Anterior cingulate cortex (tissue), 58 donors: ENCODE measurements around the gene URAD.

Experiments used
- DNase-seq, 58 donors: peaks; one replicate each; lab custom pipeline; 2025; lab: John Stamatoyannopoulos, UW

URAD gene

GRCh38 chr13:28001049-28001448 is 12.6 kb upstream of the URAD start:
- DNase-seq: peak in 3 of 58 donors; percentile 3 to 30 (median 7)

- DNase-seq: peak in 2 of 58 donors; percentile 19 to 30
Observed at GRCh38 chr13:28000567-28000966, 12.1 kb upstream of the URAD start.

DNA sequence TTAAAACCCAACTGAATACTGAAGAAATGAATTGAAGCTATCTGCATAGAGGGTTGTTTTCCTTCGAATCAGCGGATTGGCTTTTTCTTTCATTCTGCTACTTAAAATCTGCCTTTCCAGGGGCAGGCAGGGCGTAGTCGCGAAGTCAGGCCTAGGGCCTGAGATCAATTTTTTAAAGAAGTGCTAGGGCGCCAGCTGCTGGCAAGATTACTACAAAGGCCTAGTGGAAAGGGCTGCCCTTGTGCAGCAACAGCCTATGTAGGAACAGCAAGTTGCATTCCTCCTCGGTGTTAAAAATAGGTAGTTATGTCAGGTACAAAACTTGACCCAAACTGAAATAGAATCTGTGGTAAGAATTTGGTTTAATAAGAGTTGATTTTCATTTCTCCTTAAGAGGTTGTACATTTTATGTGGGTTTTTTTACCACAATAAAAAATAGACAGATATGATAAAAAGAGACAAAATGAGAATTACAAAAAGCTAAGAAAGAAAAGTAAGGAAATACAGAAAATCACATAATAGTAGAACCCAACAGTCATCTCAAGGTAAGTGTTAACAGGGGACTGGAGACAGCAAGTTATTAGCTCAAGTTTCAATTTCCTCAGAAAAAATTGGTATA is 9.5 kb upstream of the URAD start:
- DNase-seq: peak in 1 of 58 donors; percentile 3

DNA sequence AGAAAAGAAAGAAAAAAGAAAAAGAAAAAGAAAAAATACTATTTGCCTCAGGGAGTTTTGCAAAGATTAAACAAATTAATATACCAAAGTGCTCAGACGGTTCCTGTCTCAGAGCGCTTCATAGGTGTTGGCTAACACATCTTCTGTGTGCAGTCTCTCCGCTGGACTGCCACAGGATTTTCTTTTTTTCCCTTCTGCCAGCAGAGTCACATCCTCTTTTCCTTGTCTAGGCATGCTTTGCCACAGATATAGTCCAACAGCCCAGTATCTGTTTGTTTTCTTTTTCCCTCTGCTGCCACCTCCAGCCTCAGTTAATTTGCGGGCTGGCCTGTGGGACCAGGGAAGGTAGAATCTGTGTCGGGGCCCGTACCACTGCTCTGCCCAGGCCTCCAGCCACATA is 3.4 kb upstream of the URAD start:
- DNase-seq: no peak

- no peak for DNase-seq
Observed at GRCh38 chr13:27985600-27985999, 2.9 kb downstream of the URAD start.

GRCh38 chr13:27982361-27982760 is 6.1 kb downstream of the URAD start:
- no peak for DNase-seq

GRCh38 chr13:27981006-27981708 is 7.3 kb downstream of the URAD start:
- no peak for DNase-seq

- DNase-seq: no peak
Observed at GRCh38 chr13:27980280-27980998, 8.1 kb downstream of the URAD start.

- no peak for DNase-seq
Observed at GRCh38 chr13:27979765-27980279, 8.7 kb downstream of the URAD start.

GRCh38 chr13:27979001-27979643 is 9.4 kb downstream of the URAD start:
- no peak for DNase-seq

DNA sequence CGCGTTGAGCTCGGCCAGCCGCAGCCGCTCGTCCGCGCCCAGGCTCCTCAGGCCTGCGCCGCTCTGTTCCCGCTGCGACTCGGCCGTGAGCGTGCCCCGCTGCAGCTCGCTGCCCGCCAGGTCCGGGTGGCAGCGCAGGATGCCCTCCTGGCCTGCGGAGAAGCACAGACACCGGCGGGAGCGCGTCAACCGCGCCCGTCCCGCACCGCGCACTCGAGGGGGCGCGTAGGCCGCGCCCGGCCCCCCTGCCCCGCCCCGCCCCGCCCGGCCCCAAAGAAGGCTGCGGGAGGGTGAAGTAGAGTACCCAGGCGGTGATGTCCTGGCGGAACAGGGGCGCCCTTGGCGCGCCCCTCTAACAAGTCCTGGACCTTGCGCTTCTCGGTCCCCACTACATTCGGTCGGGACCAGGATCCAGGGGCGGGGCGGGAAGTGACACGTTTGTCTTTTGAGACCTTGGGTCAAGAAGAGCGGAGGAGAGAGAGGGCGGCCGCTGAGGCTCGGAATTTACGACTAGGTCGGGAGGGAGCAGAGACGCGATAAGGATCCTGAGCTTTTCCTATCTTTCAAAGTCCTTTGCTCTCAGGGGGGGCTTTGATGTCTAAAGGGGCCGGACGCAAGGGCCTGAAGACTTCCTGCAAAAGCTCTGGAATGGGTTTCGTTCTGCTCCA is 10.1 kb downstream of the URAD start:
- DNase-seq: no peak

DNA sequence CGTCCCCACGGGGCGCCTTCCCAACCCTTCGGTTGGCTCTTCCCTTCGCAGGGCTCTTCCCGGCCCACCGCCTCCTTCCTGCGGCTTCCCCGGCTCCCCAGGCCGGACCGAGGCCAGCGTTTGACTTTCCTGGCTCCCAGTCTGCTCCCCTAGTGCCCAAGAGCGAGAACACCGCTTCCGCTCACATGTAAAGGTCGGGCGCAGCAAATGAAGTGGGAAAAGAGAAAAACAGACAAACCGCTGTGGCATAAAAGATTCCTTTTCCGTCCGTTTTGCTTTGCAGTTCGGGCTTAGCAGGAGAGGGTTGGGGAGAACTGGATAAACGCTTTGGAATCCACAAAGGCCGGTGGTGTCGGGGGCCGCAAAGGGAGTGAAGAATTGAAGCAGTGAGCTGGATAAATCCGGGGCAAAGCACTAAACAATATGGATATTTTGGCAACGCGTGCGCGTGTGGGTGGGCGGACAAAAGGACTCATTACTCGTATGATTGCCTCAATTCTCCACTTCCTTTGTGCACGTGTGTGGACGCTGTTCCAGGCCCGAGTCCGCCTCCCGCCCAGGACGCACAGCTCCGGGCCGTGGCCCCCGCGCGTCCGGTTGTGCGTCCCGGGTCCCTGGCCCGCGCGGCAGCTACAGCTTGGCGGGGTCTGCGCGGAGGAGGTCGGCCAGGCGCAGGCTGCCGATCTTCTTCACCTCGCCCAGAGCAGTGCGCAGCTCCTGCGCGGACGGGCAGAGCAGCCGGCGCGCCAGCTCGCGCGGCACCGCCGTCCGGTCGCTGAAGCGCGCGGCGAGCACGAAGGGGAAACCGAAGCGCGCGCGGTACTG is 10.8 kb downstream of the URAD start:
- no peak for DNase-seq

DNA sequence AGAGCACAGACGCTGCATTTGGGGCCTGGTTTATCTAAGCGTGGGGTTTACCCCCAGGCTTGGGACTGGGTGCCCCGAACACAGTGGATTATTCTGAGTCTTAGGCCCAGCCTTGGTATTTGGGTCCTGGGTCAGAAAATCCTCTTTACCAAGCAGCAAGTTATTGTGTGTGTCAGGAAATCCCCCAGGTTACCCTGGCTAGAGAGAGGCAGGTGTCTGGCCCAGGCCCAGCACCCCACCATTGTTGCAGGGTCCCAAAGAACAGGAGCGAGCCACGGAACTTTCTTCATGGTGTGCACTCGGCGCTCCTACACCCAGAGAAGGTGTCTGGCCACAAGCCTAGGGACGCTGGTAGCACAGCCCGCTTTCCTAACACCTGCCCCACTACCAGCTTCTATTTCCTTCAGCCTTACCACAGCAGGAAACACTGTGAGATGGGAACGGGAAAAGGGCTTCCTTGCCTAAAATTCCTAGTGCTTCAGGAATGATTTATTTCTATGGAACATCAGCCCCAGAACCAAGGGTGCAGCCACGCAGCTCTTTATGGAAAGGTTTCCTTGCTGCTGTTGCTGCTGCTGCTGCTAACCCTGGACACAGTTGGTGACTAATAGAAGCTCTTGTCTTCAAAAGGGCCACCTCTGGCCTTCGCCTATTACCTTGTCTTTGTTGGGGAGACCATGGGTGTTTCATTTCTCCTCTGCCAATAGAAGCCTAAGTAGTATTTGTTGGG is 12.0 kb downstream of the URAD start:
- no peak for DNase-seq

- no peak for DNase-seq
Observed at GRCh38 chr13:27975564-27976361, 12.7 kb downstream of the URAD start.

DNA sequence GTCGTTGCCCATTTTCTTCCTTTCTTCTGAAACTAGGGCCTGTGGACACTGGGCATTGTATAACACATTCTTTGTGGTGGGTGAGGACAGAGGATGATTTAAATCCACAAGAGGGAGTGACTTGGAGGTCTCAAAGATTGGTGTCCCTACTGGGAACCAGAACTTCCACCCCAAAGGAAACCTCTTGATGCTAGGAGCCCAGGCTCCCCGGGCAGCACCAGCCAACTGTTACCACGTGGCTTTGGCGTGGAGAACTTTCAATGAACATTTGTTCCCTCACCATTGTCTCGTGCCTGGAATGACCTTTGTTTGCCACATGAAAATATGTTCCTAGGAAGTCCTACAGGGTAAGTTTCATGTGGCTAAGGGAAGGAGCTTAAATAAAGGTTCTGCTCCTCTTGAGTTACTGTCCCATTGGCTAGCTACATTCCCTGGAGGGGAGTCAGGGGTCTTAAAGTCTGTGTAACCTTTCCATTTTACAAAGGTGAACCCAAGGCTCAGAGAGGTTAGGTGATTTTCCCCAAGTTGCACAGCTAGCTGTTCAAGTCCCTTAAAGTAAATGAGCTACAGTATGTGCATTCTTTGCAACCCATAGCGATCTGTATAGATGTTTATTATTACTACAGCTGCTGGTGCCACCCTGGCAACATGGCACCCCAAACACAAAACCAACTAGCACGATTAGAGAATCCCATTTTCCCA is 14.4 kb downstream of the URAD start:
- DNase-seq: no peak

DNA sequence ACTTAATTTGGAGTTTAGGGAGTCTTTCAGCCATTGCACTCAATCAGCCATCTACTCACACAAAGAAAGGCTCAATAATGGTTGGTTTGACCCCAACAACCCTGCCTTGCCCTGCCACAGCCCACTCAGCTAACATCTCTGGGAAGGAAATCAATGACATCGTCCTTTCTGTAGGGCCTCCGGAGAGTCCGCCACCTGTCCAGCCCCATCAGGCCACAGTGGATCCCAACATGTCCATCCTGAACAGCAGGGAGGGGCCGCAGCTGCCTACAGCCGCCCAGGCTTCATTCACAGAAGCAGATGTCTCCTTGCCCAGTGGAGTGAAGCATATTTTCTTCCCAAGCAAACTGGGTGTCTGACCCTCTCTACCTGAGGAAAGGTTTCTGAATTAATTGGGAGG is 15.2 kb downstream of the URAD start:
- no peak for DNase-seq

DNA sequence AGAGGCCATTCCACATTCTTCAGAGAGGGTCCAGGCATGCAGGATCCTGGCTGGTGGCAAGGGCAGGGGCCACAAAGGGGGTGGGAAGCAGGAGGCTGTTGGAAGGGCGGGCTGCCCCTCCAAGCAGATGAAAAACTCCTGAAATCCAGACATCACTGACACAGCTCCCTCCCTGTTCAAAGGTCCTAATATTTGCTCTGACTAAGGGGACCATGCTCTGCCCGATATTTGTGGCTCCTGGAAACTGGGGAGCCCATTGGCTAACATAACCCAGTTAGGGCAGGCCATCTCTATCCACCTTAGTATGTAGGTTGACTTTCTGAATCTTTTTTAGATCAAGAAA is 16.0 kb downstream of the URAD start:
- no peak for DNase-seq
